Testis (tissue), 2 donors: Measurements from ENCODE around the gene LTV1.

ENCODE experiments used
- POLR2A ChIP-seq: fragments of 450-650 bp; IDR thresholded peaks from one replicate; pipeline ENCODE4 v1.6.1; 2017; ENCODE audit warnings: antibody characterized with exemption, mild to moderate bottlenecking, moderate library complexity
- TF ChIP-seq, protein P1 (sequence below), 3 experiments: fragments of 450-650 bp in 2 of 3; fragments of 200-600 bp in 1 of 3; sonication (generic) in 1 of 3; IDR thresholded peaks; one replicate each; pipeline ENCODE4 v1.5.1; 2016 to 2019; ENCODE audit warnings: antibody characterized with exemption in 3 of 3, mild to moderate bottlenecking in 2 of 3, moderate library complexity in 1 of 3

- TF ChIP-seq POLR2A: no peak
- TF ChIP-seq, protein P1, sequence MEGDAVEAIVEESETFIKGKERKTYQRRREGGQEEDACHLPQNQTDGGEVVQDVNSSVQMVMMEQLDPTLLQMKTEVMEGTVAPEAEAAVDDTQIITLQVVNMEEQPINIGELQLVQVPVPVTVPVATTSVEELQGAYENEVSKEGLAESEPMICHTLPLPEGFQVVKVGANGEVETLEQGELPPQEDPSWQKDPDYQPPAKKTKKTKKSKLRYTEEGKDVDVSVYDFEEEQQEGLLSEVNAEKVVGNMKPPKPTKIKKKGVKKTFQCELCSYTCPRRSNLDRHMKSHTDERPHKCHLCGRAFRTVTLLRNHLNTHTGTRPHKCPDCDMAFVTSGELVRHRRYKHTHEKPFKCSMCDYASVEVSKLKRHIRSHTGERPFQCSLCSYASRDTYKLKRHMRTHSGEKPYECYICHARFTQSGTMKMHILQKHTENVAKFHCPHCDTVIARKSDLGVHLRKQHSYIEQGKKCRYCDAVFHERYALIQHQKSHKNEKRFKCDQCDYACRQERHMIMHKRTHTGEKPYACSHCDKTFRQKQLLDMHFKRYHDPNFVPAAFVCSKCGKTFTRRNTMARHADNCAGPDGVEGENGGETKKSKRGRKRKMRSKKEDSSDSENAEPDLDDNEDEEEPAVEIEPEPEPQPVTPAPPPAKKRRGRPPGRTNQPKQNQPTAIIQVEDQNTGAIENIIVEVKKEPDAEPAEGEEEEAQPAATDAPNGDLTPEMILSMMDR (IDR thresholded peaks at IDR 0.05): no peak
Observed at GRCh38 chr6:143821359-143821758, 21.8 kb upstream of the LTV1 start.
